ENCODE data around the gene FNIP1.

GRCh38 chr5:131709043-131709442 is 87.8 kb downstream of the FNIP1 start:
- TF ChIP-seq CTCF (IDR thresholded peaks at IDR 0.05) = no peak
- no peak for TF ChIP-seq POLR2A (IDR thresholded peaks at IDR 0.05)
